Measurements from ENCODE around the gene OPCML.

The OPCML gene

GRCh38 chr11:132365650-132366049 lies 1166.7 kb downstream of the OPCML start:
- in situ Hi-C loops (cut with HindIII; ENCODE audit: low sequenced_read_pairs), result no loop called here

Measured in endothelial cell of hepatic sinusoid (primary cell).